Measurements from ENCODE around the gene SERPINB6.

Gene SERPINB6

GRCh38 chr6:2999618-3000557 is 28.5 kb upstream of the SERPINB6 start, which contains the start of gene NQO2:
Gene NQO2, plus strand, starts transcription at chr6:2999894. Its CDS starts 6,659 bp downstream, at chr6:3006553.
- DNase-seq (ENCODE audit: low read depth in 2 of 2), result peak; percentile 80 to 90

- DNase-seq (ENCODE audit: low read depth in 2 of 2), result peak in 1 of 2 experiments; percentile 40
Measured at GRCh38 chr6:2998998-2999617, 27.7 kb upstream of the SERPINB6 start.

GRCh38 chr6:2998249-2998997 is 27.1 kb upstream of the SERPINB6 start:
- DNase-seq (ENCODE audit: low read depth in 2 of 2), result peak in 1 of 2 experiments; percentile 22

- DNase-seq (ENCODE audit: low read depth in 2 of 2), result no peak
Measured at GRCh38 chr6:2993755-2994317, 22.5 kb upstream of the SERPINB6 start.

GRCh38 chr6:2992330-2992979 is 21.1 kb upstream of the SERPINB6 start:
- DNase-seq (ENCODE audit: low read depth in 2 of 2), result no peak

- DNase-seq (ENCODE audit: low read depth in 2 of 2), result no peak
Measured at GRCh38 chr6:2990932-2991506, 19.7 kb upstream of the SERPINB6 start.

GRCh38 chr6:2990248-2990931 is 19.0 kb upstream of the SERPINB6 start:
- DNase-seq (ENCODE audit: low read depth in 2 of 2), result no peak

GRCh38 chr6:2989332-2990247 is 18.2 kb upstream of the SERPINB6 start:
- peak; percentile 52 to 57 for DNase-seq (ENCODE audit: low read depth in 2 of 2)

GRCh38 chr6:2988426-2989331 is 17.3 kb upstream of the SERPINB6 start:
- peak; percentile 65 for DNase-seq (ENCODE audit: low read depth in 2 of 2)

- no peak for DNase-seq (ENCODE audit: low read depth in 2 of 2)
Measured at GRCh38 chr6:2988094-2988425, 16.7 kb upstream of the SERPINB6 start.

GRCh38 chr6:2986722-2987221 is 15.4 kb upstream of the SERPINB6 start:
- no peak for DNase-seq (ENCODE audit: low read depth in 2 of 2)

- no peak for DNase-seq (ENCODE audit: low read depth in 2 of 2)
Measured at GRCh38 chr6:2984738-2985406, 13.5 kb upstream of the SERPINB6 start.

GRCh38 chr6:2982426-2983117 is 11.2 kb upstream of the SERPINB6 start:
- DNase-seq (ENCODE audit: low read depth in 2 of 2), result no peak

- DNase-seq (ENCODE audit: low read depth in 2 of 2), result no peak
Measured at GRCh38 chr6:2980465-2980855, 9.1 kb upstream of the SERPINB6 start.

- no peak for DNase-seq (ENCODE audit: low read depth in 2 of 2)
Measured at GRCh38 chr6:2979819-2980464, 8.6 kb upstream of the SERPINB6 start.

- no peak for DNase-seq (ENCODE audit: low read depth in 2 of 2)
Measured at GRCh38 chr6:2978923-2979322, 7.6 kb upstream of the SERPINB6 start.
